ENCODE data around the gene CDR2.

Gene CDR2

DNA sequence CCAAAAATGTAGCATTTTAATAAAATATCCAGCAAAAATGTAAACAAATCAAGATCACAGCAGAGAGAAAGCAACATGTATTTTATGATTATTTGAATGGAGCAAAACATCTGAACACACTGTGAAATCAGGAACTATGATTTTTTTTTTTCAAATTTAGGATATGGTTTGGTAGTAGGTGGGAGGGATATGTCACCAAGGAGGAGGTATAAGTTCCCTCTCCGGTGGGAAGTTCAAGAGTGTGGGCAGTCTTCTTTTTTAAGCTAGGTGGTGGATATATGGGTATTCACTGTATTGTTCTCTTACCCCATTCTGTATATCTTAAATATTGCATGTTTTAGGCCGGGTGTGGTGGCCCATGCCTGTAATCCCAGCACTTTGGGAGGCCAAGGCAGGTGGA, 10.2 kb downstream of the CDR2 start:
- TF ChIP-seq, protein P1, sequence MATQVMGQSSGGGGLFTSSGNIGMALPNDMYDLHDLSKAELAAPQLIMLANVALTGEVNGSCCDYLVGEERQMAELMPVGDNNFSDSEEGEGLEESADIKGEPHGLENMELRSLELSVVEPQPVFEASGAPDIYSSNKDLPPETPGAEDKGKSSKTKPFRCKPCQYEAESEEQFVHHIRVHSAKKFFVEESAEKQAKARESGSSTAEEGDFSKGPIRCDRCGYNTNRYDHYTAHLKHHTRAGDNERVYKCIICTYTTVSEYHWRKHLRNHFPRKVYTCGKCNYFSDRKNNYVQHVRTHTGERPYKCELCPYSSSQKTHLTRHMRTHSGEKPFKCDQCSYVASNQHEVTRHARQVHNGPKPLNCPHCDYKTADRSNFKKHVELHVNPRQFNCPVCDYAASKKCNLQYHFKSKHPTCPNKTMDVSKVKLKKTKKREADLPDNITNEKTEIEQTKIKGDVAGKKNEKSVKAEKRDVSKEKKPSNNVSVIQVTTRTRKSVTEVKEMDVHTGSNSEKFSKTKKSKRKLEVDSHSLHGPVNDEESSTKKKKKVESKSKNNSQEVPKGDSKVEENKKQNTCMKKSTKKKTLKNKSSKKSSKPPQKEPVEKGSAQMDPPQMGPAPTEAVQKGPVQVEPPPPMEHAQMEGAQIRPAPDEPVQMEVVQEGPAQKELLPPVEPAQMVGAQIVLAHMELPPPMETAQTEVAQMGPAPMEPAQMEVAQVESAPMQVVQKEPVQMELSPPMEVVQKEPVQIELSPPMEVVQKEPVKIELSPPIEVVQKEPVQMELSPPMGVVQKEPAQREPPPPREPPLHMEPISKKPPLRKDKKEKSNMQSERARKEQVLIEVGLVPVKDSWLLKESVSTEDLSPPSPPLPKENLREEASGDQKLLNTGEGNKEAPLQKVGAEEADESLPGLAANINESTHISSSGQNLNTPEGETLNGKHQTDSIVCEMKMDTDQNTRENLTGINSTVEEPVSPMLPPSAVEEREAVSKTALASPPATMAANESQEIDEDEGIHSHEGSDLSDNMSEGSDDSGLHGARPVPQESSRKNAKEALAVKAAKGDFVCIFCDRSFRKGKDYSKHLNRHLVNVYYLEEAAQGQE (IDR thresholded peaks at IDR 0.05; ENCODE audit: insufficient replicate concordance, low read depth): no peak
- TF ChIP-seq SPI1 (IDR thresholded peaks at IDR 0.05; ENCODE audit: borderline replicate concordance, low read depth): no peak
- Histone ChIP-seq H3K4me3 (replicated peaks; ENCODE audit: insufficient read depth, low read length) (no peak overlapping the region), H3K27me3 (ENCODE audit: insufficient read depth, poor library complexity, severe bottlenecking) (no peaks in the 10 kb centered on the region), H3K27ac (replicated peaks) (no peak overlapping the region)
- no peak for DNase-seq (ENCODE audit: low read depth in 1 of 2, low spot score in 1 of 2)

DNA sequence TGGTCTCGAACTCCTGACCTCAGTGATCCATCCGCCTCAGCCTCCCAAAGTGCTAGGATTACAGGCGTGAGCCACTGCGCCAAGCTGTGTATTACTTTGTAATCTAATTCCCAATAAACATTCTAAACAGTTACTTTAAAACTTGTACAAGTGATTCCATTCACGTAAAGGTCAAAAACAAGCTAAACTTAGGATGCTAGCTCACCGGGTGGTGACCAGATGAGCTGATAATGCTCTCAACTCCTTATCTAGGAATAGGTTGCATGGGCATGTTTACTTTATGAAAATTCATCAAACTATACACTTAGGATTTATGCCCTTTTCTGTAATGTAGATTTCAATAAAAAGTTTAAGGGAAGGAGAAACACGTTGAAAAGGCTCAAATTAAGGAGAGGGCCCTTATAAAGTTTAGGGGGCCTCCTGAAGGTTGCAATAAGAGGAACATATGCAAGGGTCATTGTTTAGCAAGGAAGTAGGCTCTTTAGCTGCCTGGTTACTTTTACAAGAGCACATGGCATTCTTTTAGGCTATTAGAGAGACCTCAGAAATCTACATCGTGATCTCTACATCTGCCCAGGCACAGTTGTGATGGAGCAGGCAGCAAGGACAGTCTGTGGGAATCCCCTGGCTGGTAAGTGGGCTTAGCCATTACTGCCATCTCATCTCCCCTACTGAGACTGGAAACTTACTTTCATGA, 13.3 kb downstream of the CDR2 start:
- H3K27ac ChIP-seq (replicated peaks): no peak overlapping the region
- H3K4me3 ChIP-seq (replicated peaks; ENCODE audit: insufficient read depth, low read length): no peak overlapping the region
- H3K27me3 ChIP-seq (ENCODE audit: insufficient read depth, poor library complexity, severe bottlenecking): no peaks in the 10 kb centered on the region
- DNase-seq (ENCODE audit: low read depth in 1 of 2, low spot score in 1 of 2): no peak
- TF ChIP-seq, protein P2, sequence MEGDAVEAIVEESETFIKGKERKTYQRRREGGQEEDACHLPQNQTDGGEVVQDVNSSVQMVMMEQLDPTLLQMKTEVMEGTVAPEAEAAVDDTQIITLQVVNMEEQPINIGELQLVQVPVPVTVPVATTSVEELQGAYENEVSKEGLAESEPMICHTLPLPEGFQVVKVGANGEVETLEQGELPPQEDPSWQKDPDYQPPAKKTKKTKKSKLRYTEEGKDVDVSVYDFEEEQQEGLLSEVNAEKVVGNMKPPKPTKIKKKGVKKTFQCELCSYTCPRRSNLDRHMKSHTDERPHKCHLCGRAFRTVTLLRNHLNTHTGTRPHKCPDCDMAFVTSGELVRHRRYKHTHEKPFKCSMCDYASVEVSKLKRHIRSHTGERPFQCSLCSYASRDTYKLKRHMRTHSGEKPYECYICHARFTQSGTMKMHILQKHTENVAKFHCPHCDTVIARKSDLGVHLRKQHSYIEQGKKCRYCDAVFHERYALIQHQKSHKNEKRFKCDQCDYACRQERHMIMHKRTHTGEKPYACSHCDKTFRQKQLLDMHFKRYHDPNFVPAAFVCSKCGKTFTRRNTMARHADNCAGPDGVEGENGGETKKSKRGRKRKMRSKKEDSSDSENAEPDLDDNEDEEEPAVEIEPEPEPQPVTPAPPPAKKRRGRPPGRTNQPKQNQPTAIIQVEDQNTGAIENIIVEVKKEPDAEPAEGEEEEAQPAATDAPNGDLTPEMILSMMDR (IDR thresholded peaks at IDR 0.05; ENCODE audit: insufficient read depth, low read length): no peak
- TF ChIP-seq, protein P1 (IDR thresholded peaks at IDR 0.05; ENCODE audit: insufficient replicate concordance, low read depth): no peak
- TF ChIP-seq GABPA (IDR thresholded peaks at IDR 0.05; ENCODE audit: low read depth): no peak
- TF ChIP-seq SPI1 (IDR thresholded peaks at IDR 0.05; ENCODE audit: borderline replicate concordance, low read depth): no peak
- no peak for TF ChIP-seq POLR2AphosphoS5 (IDR thresholded peaks at IDR 0.05; ENCODE audit: low read depth)

DNA sequence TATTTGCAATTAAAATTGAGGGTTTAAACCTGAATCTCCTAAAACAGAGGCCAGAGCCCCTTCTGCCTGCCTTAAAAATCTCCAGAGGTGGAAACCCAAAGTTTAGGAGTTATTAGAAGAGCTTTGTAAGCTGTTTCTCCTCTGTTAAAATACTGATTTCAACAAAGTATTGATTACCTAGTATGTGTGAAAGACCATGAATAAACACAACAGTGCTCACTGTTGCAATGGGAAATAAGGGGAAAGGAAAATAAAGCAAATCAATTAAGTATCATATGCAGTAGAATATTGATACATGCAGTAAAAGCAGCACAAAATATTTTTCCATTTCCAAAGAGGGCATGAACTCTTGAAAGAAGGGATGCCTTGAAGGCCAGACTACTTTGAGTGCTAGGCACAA, 14.7 kb downstream of the CDR2 start:
- Histone ChIP-seq H3K4me3 (replicated peaks; ENCODE audit: insufficient read depth, low read length) (no peak overlapping the region), H3K27ac (replicated peaks) (no peak overlapping the region), H3K27me3 (ENCODE audit: insufficient read depth, poor library complexity, severe bottlenecking) (no peaks in the 10 kb centered on the region)
- no peak for TF ChIP-seq SPI1 (IDR thresholded peaks at IDR 0.05; ENCODE audit: borderline replicate concordance, low read depth)
- TF ChIP-seq, protein P2 (IDR thresholded peaks at IDR 0.05; ENCODE audit: insufficient read depth, low read length): no peak
- TF ChIP-seq GABPA (IDR thresholded peaks at IDR 0.05; ENCODE audit: low read depth): no peak
- TF ChIP-seq, protein P1 (IDR thresholded peaks at IDR 0.05; ENCODE audit: insufficient replicate concordance, low read depth): no peak
- TF ChIP-seq POLR2AphosphoS5 (IDR thresholded peaks at IDR 0.05; ENCODE audit: low read depth): no peak
- DNase-seq (ENCODE audit: low read depth in 1 of 2, low spot score in 1 of 2): no peak
